Endothelial cell of umbilical vein (primary cell): Measurements from ENCODE around the gene SUGP1. TPM values are rescaled to one million over a fixed set of nuclear protein-coding genes. Genes with fewer than 3 reads are reported as not detected.

Experiments used
- BruUV-seq: library from RNA; stranded (reverse); fragments of 400-500 nt; replicated peaks from 2 replicates; lab custom pipeline; 2021; lab: Mats Ljungman, UMichigan
- CTCF ChIA-PET: fragments of 300-600, 350-600 bp; sonication (Branson Sonifier 250); formaldehyde crosslinking; loops from one replicate; lab custom pipeline; 2021; ENCODE audit warnings: antibody characterized with exemption, inconsistent platforms; lab: Charles Lee
- POLR2A ChIA-PET: fragments of 300-600, 350-600 bp; sonication (Branson Sonifier 250); formaldehyde crosslinking; loops from one replicate; lab custom pipeline; 2021; ENCODE audit warnings: antibody characterized with exemption, inconsistent platforms; lab: Charles Lee
- DNase-seq: peaks from one replicate; pipeline ENCODE4 v3.0.0-alpha.2; 2011; ENCODE audit warnings: low read depth, low spot score
- FAIRE-seq: peaks from 2 replicates; lab custom pipeline; 2011; peaks lifted over from hg19 to GRCh38; lab: Jason Lieb, UNC
- H2AFZ ChIP-seq: 2 replicates; pipeline ENCODE4 v1.6.0; 2012; ENCODE audit warnings: low read depth, low read length, control low read depth, inconsistent platforms
- H3K27ac ChIP-seq: 2 replicates; pipeline ENCODE4 v1.5.1; 2011; ENCODE audit warnings: low read depth, mild to moderate bottlenecking, control low read depth, low read length, moderate library complexity; ENCODE audit not compliant: insufficient read depth
- H3K27me3 ChIP-seq, 2 experiments: 2 replicates each; pipeline versions ENCODE4 v1.6.0 to v1.6.1; 2011; ENCODE audit warnings: low read length in 2 of 2, mixed read lengths in 1 of 2; ENCODE audit not compliant: control insufficient read depth in 2 of 2, insufficient read depth in 2 of 2
- H3K36me3 ChIP-seq, 2 experiments: 2 replicates in 1 of 2; 3 replicates in 1 of 2; pipeline ENCODE4 v1.5.1; 2011; ENCODE audit warnings: low read length in 2 of 2, mild to moderate bottlenecking in 1 of 2, moderate library complexity in 1 of 2; ENCODE audit not compliant: control insufficient read depth in 2 of 2, insufficient read depth in 2 of 2; ENCODE audit errors: extremely low read depth in 1 of 2
- H3K4me1 ChIP-seq: 3 replicates; pipeline ENCODE4 v1.5.1; 2011; ENCODE audit warnings: mild to moderate bottlenecking, low read length; ENCODE audit not compliant: control insufficient read depth, insufficient read depth; ENCODE audit errors: extremely low read depth
- H3K4me2 ChIP-seq: 2 replicates; pipeline ENCODE4 v1.6.1; 2011; ENCODE audit warnings: low read length, control low read depth, mixed read lengths; ENCODE audit not compliant: insufficient read depth
- H3K4me3 ChIP-seq, 3 experiments: fragments of 200-600 bp in 1 of 3; sonication (generic), shearing (Covaris generic) in 1 of 3; replicated peaks in 1 of 3; 2 replicates each; pipeline ENCODE4 v1.5.1; 2011 to 2016; ENCODE audit warnings: control low read depth in 3 of 3, low read length in 3 of 3, mild to moderate bottlenecking in 2 of 3, inconsistent platforms in 1 of 3, low read depth in 1 of 3, moderate library complexity in 1 of 3; ENCODE audit not compliant: insufficient read depth in 1 of 3
- H3K79me2 ChIP-seq: 2 replicates; pipeline ENCODE4 v1.6.0; 2012; ENCODE audit warnings: low read length, inconsistent platforms; ENCODE audit not compliant: control insufficient read depth, insufficient read depth
- H3K9ac ChIP-seq: replicated peaks from 2 replicates; pipeline ENCODE3; 2011; ENCODE audit warnings: low read length, control low read depth; ENCODE audit not compliant: insufficient read depth; ENCODE audit errors: extremely low read depth
- H3K9me1 ChIP-seq: replicated peaks from 3 replicates; pipeline ENCODE4 v1.6.0; 2011; ENCODE audit warnings: mild to moderate bottlenecking, low read length; ENCODE audit not compliant: control insufficient read depth, insufficient read depth; ENCODE audit errors: extremely low read depth
- H3K9me3 ChIP-seq: replicated peaks from 2 replicates; pipeline ENCODE4 v1.5.1; 2012; ENCODE audit warnings: low read length, inconsistent platforms; ENCODE audit not compliant: control insufficient read depth, insufficient read depth
- H4K20me1 ChIP-seq: replicated peaks from 2 replicates; pipeline ENCODE3; 2011; ENCODE audit warnings: mild to moderate bottlenecking, low read length; ENCODE audit not compliant: control insufficient read depth, insufficient read depth; ENCODE audit errors: extremely low read depth
- CTCF ChIP-seq, 2 donors: IDR thresholded peaks; 1 replicate in 1 of 2; 2 replicates in 1 of 2; pipeline ENCODE4 v1.5.1; 2011; ENCODE audit warnings: low read length in 2 of 2, mild to moderate bottlenecking in 2 of 2, moderate library complexity in 2 of 2, control low read depth in 1 of 2, inconsistent platforms in 1 of 2, low read depth in 1 of 2; ENCODE audit not compliant: insufficient read depth in 1 of 2; ENCODE audit errors: extremely low read depth in 1 of 2
- EZH2 ChIP-seq: IDR thresholded peaks from 2 replicates; pipeline ENCODE4 v1.6.1; 2012; ENCODE audit warnings: borderline replicate concordance, low read depth, mild to moderate bottlenecking, moderate library complexity, low read length, inconsistent platforms; ENCODE audit not compliant: severe bottlenecking
- FOS ChIP-seq: IDR thresholded peaks from 2 replicates; pipeline ENCODE4 v1.6.1; 2011; ENCODE audit warnings: mild to moderate bottlenecking, low read length, moderate library complexity, borderline replicate concordance; ENCODE audit not compliant: insufficient read depth
- GATA2 ChIP-seq: IDR thresholded peaks from 2 replicates; pipeline ENCODE4 v1.7.0; 2011; ENCODE audit warnings: low read depth, mild to moderate bottlenecking, moderate library complexity, mixed read lengths, low read length; ENCODE audit not compliant: insufficient read length, insufficient read depth
- JUN ChIP-seq: IDR thresholded peaks from 2 replicates; pipeline ENCODE4 v1.6.1; 2011; ENCODE audit warnings: borderline replicate concordance, low read depth; ENCODE audit not compliant: insufficient read length, insufficient read depth
- MAX ChIP-seq: IDR thresholded peaks from 2 replicates; pipeline ENCODE4 v1.6.1; 2011; ENCODE audit not compliant: insufficient read depth, insufficient read length
- MYC ChIP-seq: IDR thresholded peaks from one replicate; pipeline ENCODE4 v1.6.1; 2011; ENCODE audit warnings: mild to moderate bottlenecking, low read depth, low read length
- POLR2A ChIP-seq: IDR thresholded peaks from 2 replicates; pipeline ENCODE4 v1.6.1; 2012; ENCODE audit warnings: low read depth, mild to moderate bottlenecking, control low read depth, low read length
- POLR2AphosphoS5 ChIP-seq: IDR thresholded peaks from 2 replicates; pipeline ENCODE4 v1.6.1; 2012; ENCODE audit warnings: low read depth, mild to moderate bottlenecking, control low read depth, low read length, moderate library complexity; ENCODE audit not compliant: insufficient read depth
- dilution Hi-C: fragments of 300-500 bp; cut with MboI; formaldehyde crosslinking; loops from one replicate; pipeline ENCODE4 v1.15.0; 2019; ENCODE audit warnings: low sequenced_read_pairs; ENCODE audit not compliant: extremely low pct_ligation_motif_present
- intact Hi-C: fragments of 100-400 bp; cut with micrococcal nuclease; formaldehyde crosslinking; loops from one replicate; pipeline ENCODE4 v1.10.0; 2022
- polyA plus RNA-seq, 4 experiments: library from polyadenylated mRNA; depleted of rRNA in 3 of 4; stranded (reverse) in 3 of 4; unstranded in 1 of 4; fragments of >200 nt; gene quantifications; 2 replicates each; pipeline versions ENCODE4 v1.2.1 to v1.2.3, GENCODE V29; 2011 to 2012; ENCODE audit warnings: missing spikeins in 1 of 4
- total RNA-seq: library from RNA; stranded (reverse); gene quantifications from 2 replicates; pipeline ENCODE4 v1.2.3, GENCODE V29; 2021

The SUGP1 gene
- total and polyA plus RNA-seq, 2 donors (not counting 3 experiments of a cell fraction or from before 2014, with no cell fraction given): 41.0 to 64.7 TPM

DNA sequence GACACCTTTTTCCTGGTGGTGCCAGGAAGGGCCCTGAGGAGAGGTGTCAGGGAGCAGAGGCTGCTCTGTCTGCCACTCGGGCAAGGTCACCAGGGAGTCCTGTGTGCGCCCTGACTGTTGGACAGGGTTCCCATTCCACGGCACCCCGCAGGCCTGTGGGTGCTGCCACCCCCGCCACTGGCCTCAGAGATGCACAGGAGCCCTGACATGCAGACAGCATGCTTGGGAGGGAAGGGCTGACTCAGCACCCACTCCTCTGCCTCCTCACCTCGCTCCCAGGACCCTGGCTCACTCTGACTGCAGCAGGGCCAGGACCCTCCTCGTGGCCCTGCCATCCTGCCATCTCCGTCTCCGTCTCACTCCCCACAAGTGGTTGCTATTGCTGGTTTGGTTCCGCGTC, 25.7 kb upstream of the SUGP1 start:
- Histone ChIP-seq H3K9me1 (no peaks in the 10 kb centered on the region), H3K9ac (no peak overlapping the region), H2AFZ (no peak overlapping the region), H3K79me2 (no peaks in the 10 kb centered on the region), H3K36me3 (peaks cover 6 to 73% of the 10 kb centered on the region in 2 experiments), H3K4me3 (no peak overlapping the region), H3K4me2 (no peak overlapping the region), H3K4me1 (no peaks in the 10 kb centered on the region), H3K9me3 (no peaks in the 10 kb centered on the region), H3K27me3 (no peaks in the 10 kb centered on the region), H3K27ac (no peak overlapping the region), H4K20me1 (no peaks in the 10 kb centered on the region)
- no peak for FAIRE-seq
- CTCF ChIA-PET: no interaction called here
- POLR2A ChIA-PET: no interaction called here
- intact Hi-C loops: no loop called here
- TF ChIP-seq EZH2 (no peak), POLR2AphosphoS5 (no peak), FOS (no peak), GATA2 (no peak), CTCF (IDR thresholded peaks at IDR 0.05; ENCODE audit: extremely low read depth in 1 of 2, insufficient read depth in 1 of 2, low read depth in 1 of 2, low read length in 2 of 2) (no peak), JUN (no peak), MYC (no peak), POLR2A (no peak), MAX (no peak)
- dilution Hi-C loops: no loop called here
- DNase-seq: no peak
- BruUV-seq: no TSS peak
